SK-N-SH (cell line): ENCODE data around the gene AP4M1. TPM values are rescaled to one million over a fixed set of nuclear protein-coding genes. Genes with fewer than 3 reads are reported as not detected.

ENCODE experiments used
- CTCF ChIA-PET: fragments of 300-600, 350-600 bp; formaldehyde crosslinking; extraction: SDS; loops from one replicate; lab custom pipeline; 2021; lab: Yijun Ruan, JAX
- POLR2A ChIA-PET: fragments of 350-600 bp; sonication (Branson Sonifier 250); formaldehyde crosslinking; extraction: SDS; loops from one replicate; lab custom pipeline; 2020; ENCODE audit warnings: antibody characterized with exemption, inconsistent platforms; lab: Yijun Ruan, JAX
- DNase-seq: peaks from one replicate; pipeline ENCODE4 v3.0.0; 2012
- H2AFZ ChIP-seq: fragments of 200-600 bp; sonication (generic); 2 replicates; pipeline ENCODE4 v1.8.1; 2016; ENCODE audit warnings: antibody characterized with exemption, mild to moderate bottlenecking, low read depth
- H3F3A ChIP-seq: fragments of 200-600 bp; sonication (generic); replicated peaks from 2 replicates; pipeline ENCODE3; 2016; ENCODE audit warnings: antibody characterized with exemption, mild to moderate bottlenecking; ENCODE audit not compliant: insufficient read depth
- H3K27ac ChIP-seq, 2 experiments: fragments of 200-500 bp in 1 of 2; fragments of 200-600 bp in 1 of 2; sonication (Bioruptor generic) in 1 of 2; sonication (generic), shearing (Covaris generic) in 1 of 2; 2 replicates each; pipeline versions ENCODE4 v1.5.1 to v1.6.1; 2014 to 2016; ENCODE audit warnings: low read depth in 2 of 2, inconsistent platforms in 1 of 2, low read length in 1 of 2, mild to moderate bottlenecking in 1 of 2, mixed read lengths in 1 of 2
- H3K27me3 ChIP-seq: fragments of 200-600 bp; sonication (generic), shearing (Covaris generic); 2 replicates; pipeline ENCODE4 v1.6.1; 2016; ENCODE audit warnings: mixed run types; ENCODE audit not compliant: insufficient read depth
- H3K36me3 ChIP-seq, 2 experiments: fragments of 200-500 bp in 1 of 2; fragments of 200-600 bp in 1 of 2; sonication (Bioruptor generic) in 1 of 2; sonication (generic) in 1 of 2; replicated peaks in 1 of 2; 2 replicates each; pipeline versions ENCODE3 to v1.5.1; 2014 to 2016; ENCODE audit warnings: low read length in 1 of 2, mild to moderate bottlenecking in 1 of 2; ENCODE audit not compliant: insufficient read depth in 2 of 2, control insufficient read depth in 1 of 2
- H3K4me1 ChIP-seq, 2 experiments: fragments of 200-500 bp in 1 of 2; fragments of 200-600 bp in 1 of 2; sonication (Bioruptor generic) in 1 of 2; sonication (generic), shearing (Covaris generic) in 1 of 2; 2 replicates each; pipeline versions ENCODE4 v1.5.1 to v1.6.1; 2014 to 2016; ENCODE audit warnings: low read depth in 1 of 2, low read length in 1 of 2, mixed run types in 1 of 2; ENCODE audit not compliant: insufficient read depth in 2 of 2, control insufficient read depth in 1 of 2
- H3K4me2 ChIP-seq: fragments of 200-600 bp; sonication (generic), shearing (Covaris generic); 2 replicates; pipeline ENCODE4 v1.6.1; 2017; ENCODE audit warnings: mixed run types
- H3K4me3 ChIP-seq, 2 experiments: fragments of 200-500 bp in 1 of 2; fragments of 200-600 bp in 1 of 2; sonication (Bioruptor generic) in 1 of 2; sonication (generic), shearing (Covaris generic) in 1 of 2; 2 replicates each; pipeline versions ENCODE4 v1.5.1 to v1.8.1; 2014 to 2016; ENCODE audit warnings: low read depth in 2 of 2, inconsistent platforms in 1 of 2, low read length in 1 of 2, mild to moderate bottlenecking in 1 of 2, mixed read lengths in 1 of 2, moderate library complexity in 1 of 2
- H3K79me2 ChIP-seq: fragments of 200-600 bp; sonication (generic); 2 replicates; pipeline ENCODE4 v1.8.1; 2017; ENCODE audit warnings: mild to moderate bottlenecking; ENCODE audit not compliant: insufficient read depth
- H3K9ac ChIP-seq: fragments of 200-600 bp; sonication (generic); 2 replicates; pipeline ENCODE4 v1.6.1; 2017; ENCODE audit warnings: mixed run types
- H3K9me2 ChIP-seq: fragments of 200-600 bp; sonication (generic); 2 replicates; pipeline ENCODE4 v1.6.1; 2017; ENCODE audit warnings: mixed run types
- H3K9me3 ChIP-seq: fragments of 200-600 bp; sonication (generic); 2 replicates; pipeline ENCODE4 v1.6.1; 2017; ENCODE audit warnings: mixed run types, mild to moderate bottlenecking, moderate library complexity
- H4K20me1 ChIP-seq: fragments of 200-600 bp; sonication (generic); 2 replicates; pipeline ENCODE4 v1.6.1; 2017; ENCODE audit warnings: mild to moderate bottlenecking, mixed run types; ENCODE audit not compliant: insufficient read depth
- CHD2 ChIP-seq: fragments of 150-350 bp; IDR thresholded peaks from 2 replicates; pipeline ENCODE4 v1.6.1; 2018; ENCODE audit warnings: low read length; ENCODE audit not compliant: partially characterized antibody
- FOSL2 ChIP-seq: IDR thresholded peaks from 2 replicates; pipeline ENCODE4 v1.4.0; 2012; ENCODE audit warnings: low read depth, mild to moderate bottlenecking, moderate library complexity, borderline replicate concordance
- FOXJ3 ChIP-seq: sonication (generic); formaldehyde crosslinking; IDR thresholded peaks from 2 replicates; pipeline ENCODE4 v1.5.1; 2020; ENCODE audit warnings: mild to moderate bottlenecking, missing genetic modification reagents
- IRF3 ChIP-seq: fragments of 150-350 bp; IDR thresholded peaks from 2 replicates; pipeline ENCODE4 v1.6.1; 2016; ENCODE audit warnings: mild to moderate bottlenecking, low read depth, low read length
- JUND ChIP-seq: IDR thresholded peaks from 2 replicates; pipeline ENCODE4 v1.4.0; 2012
- MAX ChIP-seq: IDR thresholded peaks from 2 replicates; pipeline ENCODE4 v1.4.0; 2012; ENCODE audit warnings: low read depth
- MEF2A ChIP-seq: IDR thresholded peaks from 2 replicates; pipeline ENCODE4 v1.4.0; 2012; ENCODE audit warnings: low read depth, borderline replicate concordance
- NFIC ChIP-seq: IDR thresholded peaks from 2 replicates; pipeline ENCODE4 v1.4.0; 2012; ENCODE audit warnings: borderline replicate concordance
- NRF1 ChIP-seq: IDR thresholded peaks from 2 replicates; pipeline ENCODE4 v1.6.1; 2012; ENCODE audit warnings: low read depth, mild to moderate bottlenecking, low read length
- POLR2AphosphoS5 ChIP-seq: IDR thresholded peaks from 2 replicates; pipeline ENCODE4 v1.6.1; 2012; ENCODE audit warnings: low read depth, low read length
- RAD21 ChIP-seq: IDR thresholded peaks from 2 replicates; pipeline ENCODE4 v1.6.1; 2012; ENCODE audit warnings: mild to moderate bottlenecking, low read length
- RCOR1 ChIP-seq: fragments of 150-350 bp; IDR thresholded peaks from 2 replicates; pipeline ENCODE4 v1.6.1; 2017; ENCODE audit warnings: antibody characterized with exemption, low read length
- REST ChIP-seq: IDR thresholded peaks from 2 replicates; pipeline ENCODE4 v1.6.1; 2012; ENCODE audit warnings: mild to moderate bottlenecking, low read depth, low read length, moderate library complexity
- RFX5 ChIP-seq: IDR thresholded peaks from 2 replicates; pipeline ENCODE4 v1.6.1; 2012; ENCODE audit warnings: mild to moderate bottlenecking, improper control_type of control experiment, low read length
- SIN3A ChIP-seq: IDR thresholded peaks from 2 replicates; pipeline ENCODE4 v1.6.1; 2012; ENCODE audit warnings: low read depth, mild to moderate bottlenecking, low read length, moderate library complexity, borderline replicate concordance
- SMC3 ChIP-seq: IDR thresholded peaks from 2 replicates; pipeline ENCODE4 v1.6.1; 2012; ENCODE audit warnings: low read depth, low read length, improper control_type of control experiment
- TAF1 ChIP-seq: IDR thresholded peaks from 2 replicates; pipeline ENCODE4 v1.6.1; 2012; ENCODE audit warnings: low read depth, mild to moderate bottlenecking, low read length, moderate library complexity, borderline replicate concordance
- TCF12 ChIP-seq: IDR thresholded peaks from 2 replicates; pipeline ENCODE4 v1.4.0; 2012
- TEAD4 ChIP-seq: IDR thresholded peaks from 2 replicates; pipeline ENCODE4 v1.4.0; 2012; ENCODE audit warnings: mild to moderate bottlenecking, borderline replicate concordance; ENCODE audit not compliant: insufficient read depth
- USF1 ChIP-seq: IDR thresholded peaks from 2 replicates; pipeline ENCODE4 v1.4.0; 2012; ENCODE audit warnings: low read depth, borderline replicate concordance
- YY1 ChIP-seq: IDR thresholded peaks from 2 replicates; pipeline ENCODE4 v1.4.0; 2012; ENCODE audit warnings: low read depth, mild to moderate bottlenecking
- polyA plus RNA-seq, 3 experiments: library from polyadenylated mRNA; depleted of rRNA; stranded (reverse); fragments of >200 nt; gene quantifications; 2 replicates each; pipeline ENCODE4 v1.2.3, GENCODE V29; 2012

AP4M1 gene
- polyA plus RNA-seq, 1 of the 3 experiments (the other 2 are of a cell fraction) = 35.0 TPM

- TF ChIP-seq USF1 = peak; percentile 96
- peak; percentile 90 for TF ChIP-seq RFX5
- 0 out of 2 replicates have a peak, but pooled peaks have one; percentile 21 for TF ChIP-seq RCOR1
- peak; percentile 69; the same call in 1 of the 2 replicates for TF ChIP-seq TAF1
- no peak for TF ChIP-seq MEF2A
- no peak for TF ChIP-seq TCF12
- no peak for TF ChIP-seq IRF3
- TF ChIP-seq FOSL2 = no peak
- TF ChIP-seq NRF1 = peak; percentile 81
- peak; percentile 91 for TF ChIP-seq POLR2AphosphoS5
- TF ChIP-seq SMC3 = peak; percentile 15; the same call in 1 of the 2 replicates
Measured at GRCh38 chr7:100148559-100149328, 47.3 kb downstream of the AP4M1 start, which contains the start of gene LAMTOR4 (continued).

GRCh38 chr7:100152404-100152803, 51.0 kb downstream of the AP4M1 start:
- H3K27ac ChIP-seq = no peak overlapping the region
- H3K9me2 ChIP-seq = no peaks in the 10 kb centered on the region
- no peaks in the 10 kb centered on the region for H3K27me3 ChIP-seq
- H3K79me2 ChIP-seq = peaks cover 66% of the 10 kb centered on the region
- no peak overlapping the region for H3K9ac ChIP-seq
- peaks cover 14 to 20% of the 10 kb centered on the region in 2 experiments; a peak in 2 of 4 replicates for H3K4me1 ChIP-seq
- H2AFZ ChIP-seq = no peak overlapping the region
- peaks cover 39 to 41% of the 10 kb centered on the region in 2 experiments for H3K36me3 ChIP-seq
- CTCF ChIA-PET = interaction anchor here (1.7 to 1.9 kb wide), 2 partner anchors 20 to 22 kb away, joined by 7 to 8 read pairs; no protein-coding TSS in a partner anchor
- H4K20me1 ChIP-seq = peaks cover 17% of the 10 kb centered on the region
- H3K9me3 ChIP-seq = no peaks in the 10 kb centered on the region
- POLR2A ChIA-PET = no interaction called here
- no peak for DNase-seq
- H3K4me2 ChIP-seq = no peak overlapping the region
- H3F3A ChIP-seq = peaks cover 19% of the 10 kb centered on the region
- H3K4me3 ChIP-seq = no peak overlapping the region
- no peak for TF ChIP-seq SIN3A
- TF ChIP-seq MAX = no peak
- TF ChIP-seq TEAD4 = no peak
- no peak for TF ChIP-seq REST
- no peak for TF ChIP-seq FOXJ3 (CRISPR knock-in tag)
- no peak for TF ChIP-seq IRF3
- no peak for TF ChIP-seq NFIC
- no peak for TF ChIP-seq YY1
- TF ChIP-seq CHD2 = no peak
- no peak for TF ChIP-seq POLR2AphosphoS5
- TF ChIP-seq RFX5 = no peak
- TF ChIP-seq JUND = no peak
- TF ChIP-seq USF1 = no peak
- no peak for TF ChIP-seq SMC3
- no peak for TF ChIP-seq RAD21
